ENCODE results near the gene PRG3.

GRCh38 chr11:57349491-57350274 is 31.3 kb downstream of the PRG3 start:
- TF ChIP-seq CEBPB (tag; IDR thresholded peaks at IDR 0.05) (peak; percentile 71), HCFC1 (IDR thresholded peaks at IDR 0.05; ENCODE audit: low read depth, low read length) (no peak), YY1 (IDR thresholded peaks at IDR 0.05; ENCODE audit: borderline replicate concordance in 1 of 3, control insufficient read depth in 1 of 3, extremely low read depth in 1 of 3, insufficient read depth in 3 of 3, insufficient read length in 1 of 3, insufficient replicate concordance in 2 of 3, low read depth in 1 of 3, low read length in 2 of 3) (peak in 2 of 3 experiments; percentile 24 to 44), CREB1 (IDR thresholded peaks at IDR 0.05) (no peak), CREB1 (CRISPR knock-in tag; IDR thresholded peaks at IDR 0.05) (no peak), ZSCAN29 (IDR thresholded peaks at IDR 0.05) (no peak)
- TF ChIP-seq, protein P1, sequence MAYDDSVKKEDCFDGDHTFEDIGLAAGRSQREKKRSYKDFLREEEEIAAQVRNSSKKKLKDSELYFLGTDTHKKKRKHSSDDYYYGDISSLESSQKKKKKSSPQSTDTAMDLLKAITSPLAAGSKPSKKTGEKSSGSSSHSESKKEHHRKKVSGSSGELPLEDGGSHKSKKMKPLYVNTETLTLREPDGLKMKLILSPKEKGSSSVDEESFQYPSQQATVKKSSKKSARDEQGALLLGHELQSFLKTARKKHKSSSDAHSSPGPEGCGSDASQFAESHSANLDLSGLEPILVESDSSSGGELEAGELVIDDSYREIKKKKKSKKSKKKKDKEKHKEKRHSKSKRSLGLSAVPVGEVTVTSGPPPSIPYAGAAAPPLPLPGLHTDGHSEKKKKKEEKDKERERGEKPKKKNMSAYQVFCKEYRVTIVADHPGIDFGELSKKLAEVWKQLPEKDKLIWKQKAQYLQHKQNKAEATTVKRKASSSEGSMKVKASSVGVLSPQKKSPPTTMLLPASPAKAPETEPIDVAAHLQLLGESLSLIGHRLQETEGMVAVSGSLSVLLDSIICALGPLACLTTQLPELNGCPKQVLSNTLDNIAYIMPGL (CRISPR knock-in tag; IDR thresholded peaks at IDR 0.05) = no peak
- TF ChIP-seq, protein P2, sequence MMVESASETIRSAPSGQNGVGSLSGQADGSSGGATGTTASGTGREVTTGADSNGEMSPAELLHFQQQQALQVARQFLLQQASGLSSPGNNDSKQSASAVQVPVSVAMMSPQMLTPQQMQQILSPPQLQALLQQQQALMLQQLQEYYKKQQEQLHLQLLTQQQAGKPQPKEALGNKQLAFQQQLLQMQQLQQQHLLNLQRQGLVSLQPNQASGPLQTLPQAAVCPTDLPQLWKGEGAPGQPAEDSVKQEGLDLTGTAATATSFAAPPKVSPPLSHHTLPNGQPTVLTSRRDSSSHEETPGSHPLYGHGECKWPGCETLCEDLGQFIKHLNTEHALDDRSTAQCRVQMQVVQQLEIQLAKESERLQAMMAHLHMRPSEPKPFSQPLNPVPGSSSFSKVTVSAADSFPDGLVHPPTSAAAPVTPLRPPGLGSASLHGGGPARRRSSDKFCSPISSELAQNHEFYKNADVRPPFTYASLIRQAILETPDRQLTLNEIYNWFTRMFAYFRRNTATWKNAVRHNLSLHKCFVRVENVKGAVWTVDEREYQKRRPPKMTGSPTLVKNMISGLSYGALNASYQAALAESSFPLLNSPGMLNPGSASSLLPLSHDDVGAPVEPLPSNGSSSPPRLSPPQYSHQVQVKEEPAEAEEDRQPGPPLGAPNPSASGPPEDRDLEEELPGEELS (CRISPR knock-in tag; IDR thresholded peaks at IDR 0.05; ENCODE audit: borderline replicate concordance) = no peak
- TF ChIP-seq, protein P3, sequence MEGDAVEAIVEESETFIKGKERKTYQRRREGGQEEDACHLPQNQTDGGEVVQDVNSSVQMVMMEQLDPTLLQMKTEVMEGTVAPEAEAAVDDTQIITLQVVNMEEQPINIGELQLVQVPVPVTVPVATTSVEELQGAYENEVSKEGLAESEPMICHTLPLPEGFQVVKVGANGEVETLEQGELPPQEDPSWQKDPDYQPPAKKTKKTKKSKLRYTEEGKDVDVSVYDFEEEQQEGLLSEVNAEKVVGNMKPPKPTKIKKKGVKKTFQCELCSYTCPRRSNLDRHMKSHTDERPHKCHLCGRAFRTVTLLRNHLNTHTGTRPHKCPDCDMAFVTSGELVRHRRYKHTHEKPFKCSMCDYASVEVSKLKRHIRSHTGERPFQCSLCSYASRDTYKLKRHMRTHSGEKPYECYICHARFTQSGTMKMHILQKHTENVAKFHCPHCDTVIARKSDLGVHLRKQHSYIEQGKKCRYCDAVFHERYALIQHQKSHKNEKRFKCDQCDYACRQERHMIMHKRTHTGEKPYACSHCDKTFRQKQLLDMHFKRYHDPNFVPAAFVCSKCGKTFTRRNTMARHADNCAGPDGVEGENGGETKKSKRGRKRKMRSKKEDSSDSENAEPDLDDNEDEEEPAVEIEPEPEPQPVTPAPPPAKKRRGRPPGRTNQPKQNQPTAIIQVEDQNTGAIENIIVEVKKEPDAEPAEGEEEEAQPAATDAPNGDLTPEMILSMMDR (IDR thresholded peaks at IDR 0.05 in 2 of 3, conservative IDR thresholded peaks at IDR 0.05 in 1 of 3; ENCODE audit: insufficient read depth in 2 of 3, low read depth in 1 of 3, low read length in 3 of 3) = peak; percentile 81 to 89 (median 83)

Data from K562 (cell line).